ENCODE results near the gene RADIL. TPM values are rescaled to one million over a fixed set of nuclear protein-coding genes. Genes with fewer than 3 reads are reported as not detected.

The RADIL gene
- total and polyA plus RNA-seq, 9 of the 15 experiments (the other 6 are each of a cell fraction or from before 2014, with no cell fraction given): 0.06 to 8.1 (median 1.9) TPM; not detected in 1

DNA sequence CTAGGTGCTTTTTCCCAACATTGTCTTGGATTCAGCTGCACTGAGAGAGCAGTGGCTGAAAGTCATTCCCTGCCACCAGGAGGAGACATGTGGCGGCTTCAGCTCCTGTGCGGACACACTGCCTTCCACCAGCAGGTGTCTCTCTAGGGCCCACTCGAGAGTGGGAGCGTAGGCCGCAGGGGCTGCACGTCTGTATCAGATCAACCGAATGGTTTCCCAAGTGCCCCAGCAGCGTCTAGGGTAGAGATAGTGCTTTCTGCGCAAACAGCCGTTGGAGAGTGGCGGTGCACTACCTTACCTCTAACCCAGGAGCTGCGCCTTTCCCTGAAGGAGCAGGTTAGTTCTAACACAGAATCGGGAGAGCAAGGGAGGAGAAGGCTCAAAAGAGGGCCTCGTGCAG, 53.3 kb downstream of the RADIL start (continued):
- TF ChIP-seq, protein P1, sequence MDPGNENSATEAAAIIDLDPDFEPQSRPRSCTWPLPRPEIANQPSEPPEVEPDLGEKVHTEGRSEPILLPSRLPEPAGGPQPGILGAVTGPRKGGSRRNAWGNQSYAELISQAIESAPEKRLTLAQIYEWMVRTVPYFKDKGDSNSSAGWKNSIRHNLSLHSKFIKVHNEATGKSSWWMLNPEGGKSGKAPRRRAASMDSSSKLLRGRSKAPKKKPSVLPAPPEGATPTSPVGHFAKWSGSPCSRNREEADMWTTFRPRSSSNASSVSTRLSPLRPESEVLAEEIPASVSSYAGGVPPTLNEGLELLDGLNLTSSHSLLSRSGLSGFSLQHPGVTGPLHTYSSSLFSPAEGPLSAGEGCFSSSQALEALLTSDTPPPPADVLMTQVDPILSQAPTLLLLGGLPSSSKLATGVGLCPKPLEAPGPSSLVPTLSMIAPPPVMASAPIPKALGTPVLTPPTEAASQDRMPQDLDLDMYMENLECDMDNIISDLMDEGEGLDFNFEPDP (CRISPR knock-in tag; IDR thresholded peaks at IDR 0.05): no peak
- TF ChIP-seq, protein P2, sequence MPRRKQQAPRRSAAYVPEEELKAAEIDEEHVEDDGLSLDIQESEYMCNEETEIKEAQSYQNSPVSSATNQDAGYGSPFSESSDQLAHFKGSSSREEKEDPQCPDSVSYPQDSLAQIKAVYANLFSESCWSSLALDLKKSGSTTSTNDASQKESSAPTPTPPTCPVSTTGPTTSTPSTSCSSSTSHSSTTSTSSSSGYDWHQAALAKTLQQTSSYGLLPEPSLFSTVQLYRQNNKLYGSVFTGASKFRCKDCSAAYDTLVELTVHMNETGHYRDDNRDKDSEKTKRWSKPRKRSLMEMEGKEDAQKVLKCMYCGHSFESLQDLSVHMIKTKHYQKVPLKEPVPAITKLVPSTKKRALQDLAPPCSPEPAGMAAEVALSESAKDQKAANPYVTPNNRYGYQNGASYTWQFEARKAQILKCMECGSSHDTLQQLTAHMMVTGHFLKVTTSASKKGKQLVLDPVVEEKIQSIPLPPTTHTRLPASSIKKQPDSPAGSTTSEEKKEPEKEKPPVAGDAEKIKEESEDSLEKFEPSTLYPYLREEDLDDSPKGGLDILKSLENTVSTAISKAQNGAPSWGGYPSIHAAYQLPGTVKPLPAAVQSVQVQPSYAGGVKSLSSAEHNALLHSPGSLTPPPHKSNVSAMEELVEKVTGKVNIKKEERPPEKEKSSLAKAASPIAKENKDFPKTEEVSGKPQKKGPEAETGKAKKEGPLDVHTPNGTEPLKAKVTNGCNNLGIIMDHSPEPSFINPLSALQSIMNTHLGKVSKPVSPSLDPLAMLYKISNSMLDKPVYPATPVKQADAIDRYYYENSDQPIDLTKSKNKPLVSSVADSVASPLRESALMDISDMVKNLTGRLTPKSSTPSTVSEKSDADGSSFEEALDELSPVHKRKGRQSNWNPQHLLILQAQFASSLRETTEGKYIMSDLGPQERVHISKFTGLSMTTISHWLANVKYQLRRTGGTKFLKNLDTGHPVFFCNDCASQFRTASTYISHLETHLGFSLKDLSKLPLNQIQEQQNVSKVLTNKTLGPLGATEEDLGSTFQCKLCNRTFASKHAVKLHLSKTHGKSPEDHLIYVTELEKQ (CRISPR knock-in tag; IDR thresholded peaks at IDR 0.05): no peak
- TF ChIP-seq FOXJ3 (CRISPR knock-in tag; IDR thresholded peaks at IDR 0.05) (no peak), TCF7 (IDR thresholded peaks at IDR 0.05; ENCODE audit: borderline replicate concordance) (no peak), TRIM28 (IDR thresholded peaks at IDR 0.05) (no peak), CHD1 (IDR thresholded peaks at IDR 0.05; ENCODE audit: low read length) (no peak), MCM2 (IDR thresholded peaks at IDR 0.05; ENCODE audit: low read depth) (no peak)
- TF ChIP-seq, protein P3, sequence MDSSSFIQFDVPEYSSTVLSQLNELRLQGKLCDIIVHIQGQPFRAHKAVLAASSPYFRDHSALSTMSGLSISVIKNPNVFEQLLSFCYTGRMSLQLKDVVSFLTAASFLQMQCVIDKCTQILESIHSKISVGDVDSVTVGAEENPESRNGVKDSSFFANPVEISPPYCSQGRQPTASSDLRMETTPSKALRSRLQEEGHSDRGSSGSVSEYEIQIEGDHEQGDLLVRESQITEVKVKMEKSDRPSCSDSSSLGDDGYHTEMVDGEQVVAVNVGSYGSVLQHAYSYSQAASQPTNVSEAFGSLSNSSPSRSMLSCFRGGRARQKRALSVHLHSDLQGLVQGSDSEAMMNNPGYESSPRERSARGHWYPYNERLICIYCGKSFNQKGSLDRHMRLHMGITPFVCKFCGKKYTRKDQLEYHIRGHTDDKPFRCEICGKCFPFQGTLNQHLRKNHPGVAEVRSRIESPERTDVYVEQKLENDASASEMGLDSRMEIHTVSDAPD (CRISPR knock-in tag; IDR thresholded peaks at IDR 0.05): no peak
- TF ChIP-seq, protein P4, sequence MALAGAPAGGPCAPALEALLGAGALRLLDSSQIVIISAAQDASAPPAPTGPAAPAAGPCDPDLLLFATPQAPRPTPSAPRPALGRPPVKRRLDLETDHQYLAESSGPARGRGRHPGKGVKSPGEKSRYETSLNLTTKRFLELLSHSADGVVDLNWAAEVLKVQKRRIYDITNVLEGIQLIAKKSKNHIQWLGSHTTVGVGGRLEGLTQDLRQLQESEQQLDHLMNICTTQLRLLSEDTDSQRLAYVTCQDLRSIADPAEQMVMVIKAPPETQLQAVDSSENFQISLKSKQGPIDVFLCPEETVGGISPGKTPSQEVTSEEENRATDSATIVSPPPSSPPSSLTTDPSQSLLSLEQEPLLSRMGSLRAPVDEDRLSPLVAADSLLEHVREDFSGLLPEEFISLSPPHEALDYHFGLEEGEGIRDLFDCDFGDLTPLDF (CRISPR knock-in tag; IDR thresholded peaks at IDR 0.05): 0 out of 2 replicates have a peak, but pooled peaks have one; percentile 56
